IMR-90 (cell line): Measurements from ENCODE around the gene CTSF.

Experiments used
- MXI1 ChIP-seq: IDR thresholded peaks from 2 replicates; pipeline ENCODE4 v1.6.1; 2012; ENCODE audit warnings: low read depth, mild to moderate bottlenecking, low read length, moderate library complexity, borderline replicate concordance
- POLR2A ChIP-seq: IDR thresholded peaks from 2 replicates; pipeline ENCODE4 v1.6.1; 2012; ENCODE audit warnings: mild to moderate bottlenecking, low read depth, low read length
- TF ChIP-seq, protein P1 (sequence below): conservative IDR thresholded peaks from 2 replicates; pipeline ENCODE4 v1.5.1; 2012; ENCODE audit warnings: mild to moderate bottlenecking, low read depth, low read length, improper control_type of control experiment

DNA sequence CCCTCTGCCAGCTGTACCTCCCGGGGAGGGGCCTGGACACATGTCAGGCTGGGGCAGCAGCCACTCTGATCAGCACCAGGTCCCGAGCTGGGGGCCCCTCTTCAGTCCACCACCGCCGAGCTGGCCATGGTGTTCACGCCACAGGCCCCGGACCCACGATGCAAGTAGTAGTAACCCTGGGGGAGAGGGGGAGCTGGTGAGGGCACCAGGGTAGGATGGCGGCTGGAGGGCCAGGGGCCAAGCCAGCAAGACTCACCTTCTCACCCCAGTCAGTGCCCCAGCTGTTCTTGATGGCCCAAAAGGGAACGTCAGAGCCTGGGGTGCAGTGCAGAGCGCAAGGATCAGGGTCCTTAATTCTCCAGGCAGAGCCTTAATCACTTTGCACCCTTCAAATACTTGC, 4.6 kb downstream of the CTSF start:
- TF ChIP-seq, protein P1, sequence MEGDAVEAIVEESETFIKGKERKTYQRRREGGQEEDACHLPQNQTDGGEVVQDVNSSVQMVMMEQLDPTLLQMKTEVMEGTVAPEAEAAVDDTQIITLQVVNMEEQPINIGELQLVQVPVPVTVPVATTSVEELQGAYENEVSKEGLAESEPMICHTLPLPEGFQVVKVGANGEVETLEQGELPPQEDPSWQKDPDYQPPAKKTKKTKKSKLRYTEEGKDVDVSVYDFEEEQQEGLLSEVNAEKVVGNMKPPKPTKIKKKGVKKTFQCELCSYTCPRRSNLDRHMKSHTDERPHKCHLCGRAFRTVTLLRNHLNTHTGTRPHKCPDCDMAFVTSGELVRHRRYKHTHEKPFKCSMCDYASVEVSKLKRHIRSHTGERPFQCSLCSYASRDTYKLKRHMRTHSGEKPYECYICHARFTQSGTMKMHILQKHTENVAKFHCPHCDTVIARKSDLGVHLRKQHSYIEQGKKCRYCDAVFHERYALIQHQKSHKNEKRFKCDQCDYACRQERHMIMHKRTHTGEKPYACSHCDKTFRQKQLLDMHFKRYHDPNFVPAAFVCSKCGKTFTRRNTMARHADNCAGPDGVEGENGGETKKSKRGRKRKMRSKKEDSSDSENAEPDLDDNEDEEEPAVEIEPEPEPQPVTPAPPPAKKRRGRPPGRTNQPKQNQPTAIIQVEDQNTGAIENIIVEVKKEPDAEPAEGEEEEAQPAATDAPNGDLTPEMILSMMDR: no peak
- TF ChIP-seq MXI1: no peak
- no peak for TF ChIP-seq POLR2A
